Mesenteric fat pad (tissue), 1 donor: Measurements from ENCODE around the gene HORMAD1. TPM values are rescaled to one million over a fixed set of nuclear protein-coding genes. Genes with fewer than 3 reads are reported as not detected.

Experiments
- total RNA-seq: library from RNA; stranded (reverse); fragmentation: NEBNext Ultra II Directional; extraction: Animal tissue kit (Norgen Biotek cat#: 25700); gene quantifications from one replicate; pipeline ENCODE4 v1.2.1, GENCODE V29; 2021
- donor health status: DM: yes; HTN: yes; CAD: no.

The HORMAD1 gene
- total RNA-seq, 1 donor from 2014 or later = 0.29 TPM

Other genes with a start within 250 kb of the HORMAD1 start
- gene TARS2, start 233.5 kb downstream of the HORMAD1 start, total RNA-seq = 14.0 TPM
- gene ECM1, start 212.8 kb downstream of the HORMAD1 start, total RNA-seq = 33.1 TPM
- not detected for gene FALEC, start 205.1 kb downstream of the HORMAD1 start, total RNA-seq
- 76.4 TPM for gene ADAMTSL4, start 171.5 kb downstream of the HORMAD1 start, total RNA-seq
- gene MCL1, start 141.3 kb downstream of the HORMAD1 start, total RNA-seq = 697 TPM
- 138 TPM for gene ENSA, start 91.3 kb downstream of the HORMAD1 start, total RNA-seq
- gene GOLPH3L, start 23.7 kb downstream of the HORMAD1 start, total RNA-seq = 19.1 TPM
- gene CTSS, start 44.9 kb upstream of the HORMAD1 start, total RNA-seq = 173 TPM
- 76.4 TPM for gene CTSK, start 87.4 kb upstream of the HORMAD1 start, total RNA-seq
- gene ARNT, start 155.7 kb upstream of the HORMAD1 start, total RNA-seq = 51.0 TPM
- not detected for gene CTXND2, start 166.2 kb upstream of the HORMAD1 start, total RNA-seq
- gene SETDB1, start 205.5 kb upstream of the HORMAD1 start, total RNA-seq = 32.3 TPM